Cardiac fibroblast (primary cell): ENCODE data around the gene TH.
A peak's percentile ranks its signal among the peaks of the same experiment; 100 is the strongest.

ENCODE experiments used
- DNase-seq, 2 donors: peaks; one replicate each; pipeline versions ENCODE4 v3.0.0 to v3.0.0-alpha.2; 2010; ENCODE audit warnings: low read depth in 2 of 2
- H3K4me3 ChIP-seq, 2 donors: replicated peaks in 1 of 2; 1 replicate in 1 of 2; 2 replicates in 1 of 2; pipeline ENCODE4 v1.5.1; 2011; ENCODE audit warnings: low read depth in 2 of 2, low read length in 2 of 2, mild to moderate bottlenecking in 2 of 2, moderate library complexity in 1 of 2
- CTCF ChIP-seq: IDR thresholded peaks from one replicate; pipeline ENCODE4 v1.5.1; 2011; ENCODE audit warnings: low read depth, mild to moderate bottlenecking, low read length, inconsistent platforms

The TH gene

GRCh38 chr11:2139123-2139521 is 32.5 kb downstream of the TH start, which contains the start of gene IGF2:
TSS of gene IGF2 (minus strand) at chr11:2139389. CDS start at chr11:2135523, 3,866 bp downstream.
- H3K4me3 ChIP-seq: peak within 1 kb of the TSS; percentile 21 to 43
- DNase-seq: peak in 1 of 2 donors; percentile 7
- no peak for TF ChIP-seq CTCF

- no peak for TF ChIP-seq CTCF
- peak overlapping the region; percentile 21 to 43 for H3K4me3 ChIP-seq
- peak in 1 of 2 donors; percentile 16 for DNase-seq
Observed at GRCh38 chr11:2138431-2139122, 33.0 kb downstream of the TH start.

GRCh38 chr11:2138068-2138430 is 33.6 kb downstream of the TH start:
- H3K4me3 ChIP-seq: peak overlapping the region in 1 of 2 donors; percentile 43
- DNase-seq: no peak
- TF ChIP-seq CTCF: no peak

- peak overlapping the region; percentile 29 to 43 for H3K4me3 ChIP-seq
- peak; percentile 69 to 73 for DNase-seq
- TF ChIP-seq CTCF: no peak
Observed at GRCh38 chr11:2137202-2138067, 34.2 kb downstream of the TH start.

GRCh38 chr11:2136952-2137201 is 34.7 kb downstream of the TH start:
- no peak for DNase-seq
- no peak for TF ChIP-seq CTCF
- peak overlapping the region in 1 of 2 donors; percentile 32 for H3K4me3 ChIP-seq

GRCh38 chr11:2136209-2136951 is 35.2 kb downstream of the TH start:
- peak overlapping the region; percentile 11 to 32 for H3K4me3 ChIP-seq
- no peak for TF ChIP-seq CTCF
- no peak for DNase-seq
